Spleen (tissue), 7 donors: ENCODE data around the gene HOXC11.

Experiments used
- POLR2A ChIP-seq, 3 donors: fragments of 450-650 bp; IDR thresholded peaks; one replicate each; pipeline ENCODE4 v1.5.1; 2017; ENCODE audit warnings: antibody characterized with exemption in 3 of 3, mild to moderate bottlenecking in 1 of 3
- POLR2AphosphoS5 ChIP-seq, 3 donors: sonication (generic); formaldehyde crosslinking; IDR thresholded peaks; one replicate each; pipeline ENCODE4 v1.5.1; 2017; ENCODE audit warnings: antibody characterized with exemption in 3 of 3
- TF ChIP-seq, protein P1 (sequence below), 11 experiments: fragments of 200-600 bp in 7 of 11; fragments of 450-650 bp in 4 of 11; sonication (generic) in 4 of 11; IDR thresholded peaks in 8 of 11; conservative IDR thresholded peaks in 3 of 11; 1 replicate in 7 of 11; 2 replicates in 4 of 11; pipeline versions ENCODE4 v1.4.0 to v1.8.0; 2016 to 2021; ENCODE audit warnings: antibody characterized with exemption in 11 of 11, inconsistent platforms in 4 of 11, mild to moderate bottlenecking in 1 of 11
- donor health status: DM: no; HTN: no; CAD: no; lungs with moderate emphysema.
- donor health status: DM: no; HTN: no; CAD: no.
- donor health status: DM: no; HTN: no; CAD: no.

DNA sequence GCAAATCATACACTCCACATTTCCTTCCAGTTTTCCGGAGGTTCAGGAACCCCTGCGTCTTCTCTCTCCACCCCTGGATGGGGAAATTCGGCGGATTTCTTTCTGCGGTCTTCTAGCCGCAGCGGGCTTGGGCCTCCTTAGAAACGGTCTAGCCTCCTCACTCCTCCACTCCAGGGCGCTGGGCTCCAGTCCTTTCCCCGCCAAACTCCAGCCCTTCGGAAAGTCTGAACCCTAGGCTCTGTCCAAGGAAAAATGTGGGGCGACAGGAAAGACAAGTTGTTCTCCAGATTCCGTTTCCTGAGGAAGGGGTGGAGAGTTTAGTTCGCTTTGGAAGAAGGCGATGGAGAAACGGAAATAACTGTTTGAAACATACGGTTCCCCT is 10.6 kb downstream of the HOXC11 start:
- TF ChIP-seq, protein P1, sequence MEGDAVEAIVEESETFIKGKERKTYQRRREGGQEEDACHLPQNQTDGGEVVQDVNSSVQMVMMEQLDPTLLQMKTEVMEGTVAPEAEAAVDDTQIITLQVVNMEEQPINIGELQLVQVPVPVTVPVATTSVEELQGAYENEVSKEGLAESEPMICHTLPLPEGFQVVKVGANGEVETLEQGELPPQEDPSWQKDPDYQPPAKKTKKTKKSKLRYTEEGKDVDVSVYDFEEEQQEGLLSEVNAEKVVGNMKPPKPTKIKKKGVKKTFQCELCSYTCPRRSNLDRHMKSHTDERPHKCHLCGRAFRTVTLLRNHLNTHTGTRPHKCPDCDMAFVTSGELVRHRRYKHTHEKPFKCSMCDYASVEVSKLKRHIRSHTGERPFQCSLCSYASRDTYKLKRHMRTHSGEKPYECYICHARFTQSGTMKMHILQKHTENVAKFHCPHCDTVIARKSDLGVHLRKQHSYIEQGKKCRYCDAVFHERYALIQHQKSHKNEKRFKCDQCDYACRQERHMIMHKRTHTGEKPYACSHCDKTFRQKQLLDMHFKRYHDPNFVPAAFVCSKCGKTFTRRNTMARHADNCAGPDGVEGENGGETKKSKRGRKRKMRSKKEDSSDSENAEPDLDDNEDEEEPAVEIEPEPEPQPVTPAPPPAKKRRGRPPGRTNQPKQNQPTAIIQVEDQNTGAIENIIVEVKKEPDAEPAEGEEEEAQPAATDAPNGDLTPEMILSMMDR (IDR thresholded peaks at IDR 0.05 in 8 of 11, conservative IDR thresholded peaks at IDR 0.05 in 3 of 11) = no peak
- TF ChIP-seq POLR2A (IDR thresholded peaks at IDR 0.05) (no peak), POLR2AphosphoS5 (IDR thresholded peaks at IDR 0.05) (no peak)
